Retinal pigment epithelial cell (primary cell): ENCODE measurements around the gene FUBP3.

Source experiments
- DNase-seq: peaks from one replicate; pipeline ENCODE4 v3.0.0-alpha.2; 2010; ENCODE audit warnings: low read depth
- H3K4me3 ChIP-seq: 2 replicates; pipeline ENCODE4 v1.5.1; 2011; ENCODE audit warnings: mild to moderate bottlenecking, low read length, control low read depth, moderate library complexity
- TF ChIP-seq, protein P1 (sequence below): conservative IDR thresholded peaks from 2 replicates; pipeline ENCODE4 v1.5.1; 2011; ENCODE audit warnings: low read depth, low read length, control low read depth, inconsistent platforms

FUBP3 gene

DNA sequence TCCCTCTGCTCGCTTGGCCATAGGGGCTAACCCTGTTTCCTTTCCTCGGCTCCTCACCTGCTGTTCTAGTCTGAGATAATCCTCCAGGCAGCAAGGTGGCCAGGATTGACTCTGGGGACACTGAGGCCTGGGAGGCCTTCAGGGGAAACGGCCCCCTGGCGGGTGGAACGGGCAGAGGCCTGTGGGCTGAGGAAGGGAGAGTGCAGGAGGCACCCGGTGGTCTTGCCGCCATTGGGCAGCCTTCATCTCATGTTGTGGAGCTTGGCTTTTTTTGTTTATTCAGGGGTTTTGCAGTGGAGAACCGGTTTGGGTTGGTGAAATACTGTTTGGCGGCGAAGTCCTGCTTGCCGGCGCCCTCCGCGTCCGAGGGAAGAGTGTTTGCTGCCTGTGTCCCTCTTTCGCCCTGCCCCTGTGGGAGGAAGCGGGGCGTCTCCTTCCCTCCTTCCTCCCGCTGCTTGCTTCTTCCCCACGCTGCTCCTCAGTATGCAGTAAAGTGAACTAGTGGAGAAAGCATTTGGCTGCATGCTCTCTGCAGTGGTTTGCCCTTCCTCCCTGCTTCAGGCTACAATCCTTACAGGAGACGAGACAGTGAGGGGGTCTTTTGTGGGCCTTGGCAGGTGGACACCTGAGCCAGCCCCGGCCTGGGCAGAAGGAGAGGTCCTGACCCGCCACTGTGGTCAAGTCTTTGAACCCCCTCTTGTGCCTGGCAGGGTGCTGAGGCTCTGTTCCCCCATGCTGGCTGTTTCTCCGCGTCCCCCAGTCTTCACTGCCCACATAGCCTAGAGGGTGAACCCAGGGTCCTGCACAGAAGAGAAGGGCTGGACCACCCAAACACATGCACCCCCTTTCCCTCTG is 54.2 kb downstream of the FUBP3 start:
- TF ChIP-seq, protein P1, sequence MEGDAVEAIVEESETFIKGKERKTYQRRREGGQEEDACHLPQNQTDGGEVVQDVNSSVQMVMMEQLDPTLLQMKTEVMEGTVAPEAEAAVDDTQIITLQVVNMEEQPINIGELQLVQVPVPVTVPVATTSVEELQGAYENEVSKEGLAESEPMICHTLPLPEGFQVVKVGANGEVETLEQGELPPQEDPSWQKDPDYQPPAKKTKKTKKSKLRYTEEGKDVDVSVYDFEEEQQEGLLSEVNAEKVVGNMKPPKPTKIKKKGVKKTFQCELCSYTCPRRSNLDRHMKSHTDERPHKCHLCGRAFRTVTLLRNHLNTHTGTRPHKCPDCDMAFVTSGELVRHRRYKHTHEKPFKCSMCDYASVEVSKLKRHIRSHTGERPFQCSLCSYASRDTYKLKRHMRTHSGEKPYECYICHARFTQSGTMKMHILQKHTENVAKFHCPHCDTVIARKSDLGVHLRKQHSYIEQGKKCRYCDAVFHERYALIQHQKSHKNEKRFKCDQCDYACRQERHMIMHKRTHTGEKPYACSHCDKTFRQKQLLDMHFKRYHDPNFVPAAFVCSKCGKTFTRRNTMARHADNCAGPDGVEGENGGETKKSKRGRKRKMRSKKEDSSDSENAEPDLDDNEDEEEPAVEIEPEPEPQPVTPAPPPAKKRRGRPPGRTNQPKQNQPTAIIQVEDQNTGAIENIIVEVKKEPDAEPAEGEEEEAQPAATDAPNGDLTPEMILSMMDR = no peak
- no peak for DNase-seq
- H3K4me3 ChIP-seq = no peak overlapping the region

DNA sequence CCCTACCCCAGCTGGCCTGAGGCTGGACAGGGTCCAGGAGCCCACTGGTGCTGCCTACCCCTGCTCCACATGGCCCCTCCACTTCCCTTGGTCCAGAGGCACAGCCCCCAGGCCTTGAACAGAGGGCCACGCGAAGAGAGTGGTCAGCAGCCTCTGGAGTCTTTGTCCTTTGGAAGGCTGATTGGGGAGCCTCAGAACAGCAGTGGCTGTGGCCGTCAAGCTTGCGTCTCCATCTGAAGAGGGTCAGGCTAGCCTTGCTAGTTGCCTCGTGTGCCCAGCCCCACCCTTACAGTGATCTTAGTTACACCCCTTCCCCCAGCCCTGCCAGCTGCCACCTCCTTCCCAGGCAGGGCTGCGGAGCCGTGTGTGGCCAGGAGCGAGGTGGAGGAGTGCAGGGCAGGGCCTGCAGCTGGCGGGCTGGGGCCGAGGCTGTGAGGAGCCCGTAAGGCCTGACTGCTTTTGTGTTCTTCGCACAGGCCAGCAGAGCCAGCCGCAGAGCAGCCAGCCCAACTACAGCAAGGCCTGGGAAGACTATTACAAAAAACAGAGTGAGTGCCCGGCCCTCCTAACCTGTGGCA is 54.9 kb downstream of the FUBP3 start:
- TF ChIP-seq, protein P1 = no peak
- no peak overlapping the region for H3K4me3 ChIP-seq
- DNase-seq = no peak

DNA sequence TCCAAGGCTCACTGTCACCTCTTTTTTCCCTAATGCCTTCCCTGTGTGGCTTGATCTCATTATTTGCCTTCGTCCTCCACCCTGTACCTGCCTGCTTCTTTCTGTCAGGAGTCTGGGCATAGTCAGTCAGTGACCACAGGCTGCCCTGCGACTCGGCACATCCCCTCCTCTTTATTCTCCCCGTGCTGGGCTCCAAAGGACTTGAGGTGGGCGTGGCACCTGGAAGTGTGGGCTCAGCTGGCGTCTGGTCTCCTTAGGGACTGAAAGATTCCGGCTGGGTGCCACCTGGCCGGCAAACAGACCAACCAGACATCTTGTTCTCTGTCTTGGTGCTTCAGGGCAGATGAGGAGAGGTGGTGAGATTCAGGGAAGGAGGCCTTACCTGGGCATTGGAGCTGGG is 55.4 kb downstream of the FUBP3 start:
- TF ChIP-seq, protein P1 = no peak
- H3K4me3 ChIP-seq = no peak overlapping the region
- DNase-seq = no peak

DNA sequence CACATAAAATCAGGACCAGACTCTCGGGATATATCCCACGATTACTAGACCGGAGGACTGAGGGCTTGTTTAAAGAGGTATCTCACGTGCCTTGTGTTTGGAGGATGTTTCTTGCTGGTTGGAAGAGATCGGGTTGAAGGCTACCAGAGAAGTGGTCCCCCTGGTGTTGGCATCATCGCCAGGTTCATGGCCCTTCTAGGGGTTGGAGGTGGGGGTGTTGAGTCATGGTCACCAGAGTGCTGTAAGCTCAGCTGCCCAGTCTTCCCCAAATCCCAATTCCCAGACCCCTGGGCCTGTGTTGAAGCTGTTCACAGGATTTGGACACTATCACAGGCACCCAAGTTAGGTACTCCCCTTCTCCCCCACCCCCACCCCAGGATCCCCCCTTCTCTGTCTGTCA is 55.9 kb downstream of the FUBP3 start:
- no peak overlapping the region for H3K4me3 ChIP-seq
- no peak for DNase-seq
- TF ChIP-seq, protein P1 = no peak

DNA sequence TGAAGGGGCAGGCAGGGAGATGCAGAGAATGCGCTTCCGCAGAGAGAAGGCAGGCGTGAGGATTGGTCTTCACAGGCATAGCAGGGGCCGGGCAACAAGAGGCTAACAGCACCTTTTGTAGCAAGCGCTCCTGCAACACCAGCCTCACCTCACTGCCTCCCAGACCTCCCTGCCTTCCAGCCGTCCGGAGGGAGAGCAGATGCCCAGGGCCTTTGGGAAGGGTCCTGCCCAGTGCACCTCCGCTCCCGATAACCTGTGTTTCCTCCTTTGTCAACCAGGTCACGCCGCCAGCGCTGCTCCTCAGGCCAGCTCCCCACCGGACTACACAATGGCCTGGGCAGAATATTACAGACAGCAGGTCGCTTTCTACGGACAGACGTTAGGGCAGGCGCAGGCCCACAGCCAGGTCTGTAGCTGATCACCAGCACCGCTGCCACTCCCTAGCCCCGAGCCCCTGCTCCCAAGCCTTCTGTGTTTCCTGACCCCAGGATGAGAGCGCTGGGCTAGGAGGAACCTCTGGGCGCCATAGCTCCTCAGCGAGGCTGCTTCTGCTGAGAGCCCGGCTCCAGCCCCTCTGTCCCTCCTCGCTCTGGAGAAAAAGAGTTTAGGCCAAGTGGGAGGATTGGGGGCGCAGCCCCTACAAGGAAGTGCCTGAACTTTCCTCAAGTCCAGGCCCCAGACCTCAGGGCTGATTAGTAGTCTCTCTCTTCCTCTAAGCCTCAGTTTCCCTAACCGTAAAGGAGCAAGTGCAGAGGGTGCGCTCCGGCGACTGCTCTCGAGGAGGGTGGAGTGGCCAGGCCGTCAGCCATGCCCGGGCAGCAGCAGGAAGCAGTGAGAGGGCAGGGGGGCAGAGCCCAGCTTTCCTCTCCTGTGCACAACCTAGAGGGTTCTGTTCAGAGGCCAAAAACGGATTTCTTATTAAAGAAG is 56.6 kb downstream of the FUBP3 start:
- DNase-seq = no peak
- H3K4me3 ChIP-seq = no peak overlapping the region
- TF ChIP-seq, protein P1 = no peak

DNA sequence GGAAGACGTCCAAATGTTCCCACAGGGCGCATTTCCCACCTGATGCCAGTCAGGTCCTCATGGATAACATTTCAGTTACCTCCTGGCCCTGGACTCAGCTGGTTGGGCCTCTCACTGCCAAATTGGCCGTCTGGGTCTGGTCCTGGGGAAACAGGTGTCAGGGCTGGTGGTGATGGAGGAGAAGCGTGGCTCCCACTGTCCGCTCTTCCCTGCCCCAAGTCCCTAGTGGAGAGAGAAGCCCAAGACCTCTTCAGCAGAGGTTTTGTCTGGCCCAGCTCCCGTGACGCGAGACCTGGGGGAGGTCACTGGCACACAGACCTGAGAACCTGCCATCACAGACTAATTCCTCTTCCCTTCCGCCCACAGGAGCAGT is 57.3 kb downstream of the FUBP3 start:
- DNase-seq = no peak
- no peak overlapping the region for H3K4me3 ChIP-seq
- TF ChIP-seq, protein P1 = no peak
